Measurements from ENCODE around the gene KTI12.

KTI12 gene

GRCh38 chr1:52063192-52063591 lies 29.6 kb upstream of the KTI12 start:
- ChIA-PET POLR2A (no interaction called here), CTCF (no interaction called here)
- TF ChIP-seq FOXK2 (IDR thresholded peaks at IDR 0.05) (no peak), NFRKB (IDR thresholded peaks at IDR 0.05) (no peak), FOXA1 (IDR thresholded peaks at IDR 0.05) (no peak), LEF1 (IDR thresholded peaks at IDR 0.05; ENCODE audit: borderline replicate concordance) (no peak), BHLHE40 (IDR thresholded peaks at IDR 0.05; ENCODE audit: borderline replicate concordance) (no peak), CTBP1 (IDR thresholded peaks at IDR 0.05; ENCODE audit: borderline replicate concordance) (no peak), ARNT (IDR thresholded peaks at IDR 0.05) (no peak), TARDBP (IDR thresholded peaks at IDR 0.05) (no peak), ZNF384 (IDR thresholded peaks at IDR 0.05) (no peak), ELF4 (IDR thresholded peaks at IDR 0.05) (no peak)
- DNase-seq (ENCODE audit: extremely low spot score), result no peak

GRCh38 chr1:52060822-52061221 lies 27.2 kb upstream of the KTI12 start:
- ChIA-PET CTCF (no interaction called here), POLR2A (interaction anchor here (1.3 to 1.5 kb wide), 2 partner anchors 11 to 24 kb away, joined by 3 to 5 read pairs; no protein-coding TSS in a partner anchor)
- no peak for DNase-seq (ENCODE audit: extremely low spot score)
- TF ChIP-seq TARDBP (IDR thresholded peaks at IDR 0.05) (no peak), PKNOX1 (IDR thresholded peaks at IDR 0.05) (no peak)

- POLR2A ChIA-PET, result interaction anchor here (1.3 kb wide), 1 partner anchor 24 kb away, joined by 3 read pairs; no protein-coding TSS in a partner anchor
- no peak for TF ChIP-seq SP1 (IDR thresholded peaks at IDR 0.05)
- no peak for TF ChIP-seq CTBP1 (IDR thresholded peaks at IDR 0.05; ENCODE audit: borderline replicate concordance)
- no peak for TF ChIP-seq BHLHE40 (IDR thresholded peaks at IDR 0.05; ENCODE audit: borderline replicate concordance)
- TF ChIP-seq HDGF (IDR thresholded peaks at IDR 0.05; ENCODE audit: borderline replicate concordance), result no peak
- no peak for TF ChIP-seq ARNT (IDR thresholded peaks at IDR 0.05)
- no peak for TF ChIP-seq TARDBP (IDR thresholded peaks at IDR 0.05)
- TF ChIP-seq L3MBTL2 (conservative IDR thresholded peaks at IDR 0.05), result no peak
- TF ChIP-seq SUZ12 (IDR thresholded peaks at IDR 0.05), result no peak
- no peak for TF ChIP-seq FOXM1 (IDR thresholded peaks at IDR 0.05; ENCODE audit: borderline replicate concordance)
- no peak for TF ChIP-seq LEF1 (IDR thresholded peaks at IDR 0.05; ENCODE audit: borderline replicate concordance)
- TF ChIP-seq PKNOX1 (IDR thresholded peaks at IDR 0.05), result no peak
- TF ChIP-seq FOXK2 (IDR thresholded peaks at IDR 0.05), result no peak
- TF ChIP-seq ZNF384 (IDR thresholded peaks at IDR 0.05), result no peak
- TF ChIP-seq ELF4 (IDR thresholded peaks at IDR 0.05), result no peak
- no peak for TF ChIP-seq NFRKB (IDR thresholded peaks at IDR 0.05)
- no peak for TF ChIP-seq FOXA1 (IDR thresholded peaks at IDR 0.05)
- CTCF ChIA-PET, result no interaction called here
- no peak for DNase-seq (ENCODE audit: extremely low spot score)
Measured at GRCh38 chr1:52059888-52060287, 26.3 kb upstream of the KTI12 start.

GRCh38 chr1:52059321-52059720 lies 25.7 kb upstream of the KTI12 start:
- no peak for DNase-seq (ENCODE audit: extremely low spot score)
- POLR2A ChIA-PET, result no interaction called here

GRCh38 chr1:52057876-52058415 lies 24.3 kb upstream of the KTI12 start:
- TF ChIP-seq SP1 (IDR thresholded peaks at IDR 0.05) (no peak), FOXK2 (IDR thresholded peaks at IDR 0.05) (no peak), FOXA1 (IDR thresholded peaks at IDR 0.05) (no peak), CTBP1 (IDR thresholded peaks at IDR 0.05; ENCODE audit: borderline replicate concordance) (no peak), LEF1 (IDR thresholded peaks at IDR 0.05; ENCODE audit: borderline replicate concordance) (no peak), NFRKB (IDR thresholded peaks at IDR 0.05) (no peak), ARNT (IDR thresholded peaks at IDR 0.05) (no peak), L3MBTL2 (conservative IDR thresholded peaks at IDR 0.05) (no peak), ELF4 (IDR thresholded peaks at IDR 0.05) (no peak), PKNOX1 (IDR thresholded peaks at IDR 0.05) (no peak), HDGF (IDR thresholded peaks at IDR 0.05; ENCODE audit: borderline replicate concordance) (no peak), ZNF384 (IDR thresholded peaks at IDR 0.05) (no peak), TARDBP (IDR thresholded peaks at IDR 0.05) (no peak), SUZ12 (IDR thresholded peaks at IDR 0.05) (no peak), BHLHE40 (IDR thresholded peaks at IDR 0.05; ENCODE audit: borderline replicate concordance) (no peak), FOXM1 (IDR thresholded peaks at IDR 0.05; ENCODE audit: borderline replicate concordance) (no peak)
- ChIA-PET CTCF (no interaction called here), POLR2A (interaction anchor here (1.9 kb wide), 1 partner anchor 13 kb away, joined by 6 read pairs; no protein-coding TSS in a partner anchor)
- DNase-seq (ENCODE audit: extremely low spot score), result no peak

More at GRCh38 chr1:52059321-52059720, 25.7 kb upstream of the KTI12 start:
- CTCF ChIA-PET, result no interaction called here
- TF ChIP-seq ZNF384 (IDR thresholded peaks at IDR 0.05) (no peak), SP1 (IDR thresholded peaks at IDR 0.05) (no peak), PKNOX1 (IDR thresholded peaks at IDR 0.05) (no peak), ARNT (IDR thresholded peaks at IDR 0.05) (no peak), FOXK2 (IDR thresholded peaks at IDR 0.05) (no peak), HDGF (IDR thresholded peaks at IDR 0.05; ENCODE audit: borderline replicate concordance) (no peak), LEF1 (IDR thresholded peaks at IDR 0.05; ENCODE audit: borderline replicate concordance) (no peak), SUZ12 (IDR thresholded peaks at IDR 0.05) (no peak), BHLHE40 (IDR thresholded peaks at IDR 0.05; ENCODE audit: borderline replicate concordance) (no peak), ELF4 (IDR thresholded peaks at IDR 0.05) (no peak), FOXA1 (IDR thresholded peaks at IDR 0.05) (no peak)

GRCh38 chr1:52057255-52057654 lies 23.6 kb upstream of the KTI12 start:
- POLR2A ChIA-PET, result interaction anchor here (1.9 to 4.0 kb wide), 3 partner anchors 13 to 24 kb away, joined by 6 to 64 read pairs (median 10); partner anchors contain the start of gene KTI12
- DNase-seq (ENCODE audit: extremely low spot score), result no peak
- CTCF ChIA-PET, result no interaction called here
- no peak for TF ChIP-seq ZNF384 (IDR thresholded peaks at IDR 0.05)
- TF ChIP-seq FOXK2 (IDR thresholded peaks at IDR 0.05), result no peak
- no peak for TF ChIP-seq CTBP1 (IDR thresholded peaks at IDR 0.05; ENCODE audit: borderline replicate concordance)
- no peak for TF ChIP-seq TARDBP (IDR thresholded peaks at IDR 0.05)
- TF ChIP-seq LEF1 (IDR thresholded peaks at IDR 0.05; ENCODE audit: borderline replicate concordance), result no peak
- no peak for TF ChIP-seq NFRKB (IDR thresholded peaks at IDR 0.05)
- no peak for TF ChIP-seq SUZ12 (IDR thresholded peaks at IDR 0.05)
- no peak for TF ChIP-seq ARNT (IDR thresholded peaks at IDR 0.05)
- no peak for TF ChIP-seq HDGF (IDR thresholded peaks at IDR 0.05; ENCODE audit: borderline replicate concordance)
- TF ChIP-seq ELF4 (IDR thresholded peaks at IDR 0.05), result no peak
- TF ChIP-seq PKNOX1 (IDR thresholded peaks at IDR 0.05), result no peak
- no peak for TF ChIP-seq L3MBTL2 (conservative IDR thresholded peaks at IDR 0.05)
- no peak for TF ChIP-seq FOXA1 (IDR thresholded peaks at IDR 0.05)
- no peak for TF ChIP-seq BHLHE40 (IDR thresholded peaks at IDR 0.05; ENCODE audit: borderline replicate concordance)
- TF ChIP-seq FOXM1 (IDR thresholded peaks at IDR 0.05; ENCODE audit: borderline replicate concordance), result no peak
- no peak for TF ChIP-seq SP1 (IDR thresholded peaks at IDR 0.05)

All from HEK293T (cell line).